ENCODE data around the gene SCAF4. TPM values are rescaled to one million over a fixed set of nuclear protein-coding genes. Genes with fewer than 3 reads are reported as not detected.

Gene SCAF4
- total RNA-seq, 1 donor from 2014 or later = 23.1 TPM

GRCh38 chr21:31693222-31693621 lies 38.7 kb downstream of the SCAF4 start:
- H3K4me3 Mint-ChIP-seq (ENCODE audit: unreplicated experiment) = no peak overlapping the region
- no peaks in the 10 kb centered on the region for H3K9me3 Mint-ChIP-seq (ENCODE audit: low read depth)
- no peak for TF ChIP-seq CTCF (IDR thresholded peaks at IDR 0.05)
- peaks cover 32% of the 10 kb centered on the region for H3K36me3 Mint-ChIP-seq (ENCODE audit: low read depth)
- no peak for DNase-seq (ENCODE audit: low spot score)
- no peak overlapping the region for H3K27ac Mint-ChIP-seq (ENCODE audit: unreplicated experiment)
- peaks cover 4% of the 10 kb centered on the region for H3K4me1 Mint-ChIP-seq (ENCODE audit: low read depth)
- H3K27me3 Mint-ChIP-seq (ENCODE audit: low read depth) = no peaks in the 10 kb centered on the region

DNA sequence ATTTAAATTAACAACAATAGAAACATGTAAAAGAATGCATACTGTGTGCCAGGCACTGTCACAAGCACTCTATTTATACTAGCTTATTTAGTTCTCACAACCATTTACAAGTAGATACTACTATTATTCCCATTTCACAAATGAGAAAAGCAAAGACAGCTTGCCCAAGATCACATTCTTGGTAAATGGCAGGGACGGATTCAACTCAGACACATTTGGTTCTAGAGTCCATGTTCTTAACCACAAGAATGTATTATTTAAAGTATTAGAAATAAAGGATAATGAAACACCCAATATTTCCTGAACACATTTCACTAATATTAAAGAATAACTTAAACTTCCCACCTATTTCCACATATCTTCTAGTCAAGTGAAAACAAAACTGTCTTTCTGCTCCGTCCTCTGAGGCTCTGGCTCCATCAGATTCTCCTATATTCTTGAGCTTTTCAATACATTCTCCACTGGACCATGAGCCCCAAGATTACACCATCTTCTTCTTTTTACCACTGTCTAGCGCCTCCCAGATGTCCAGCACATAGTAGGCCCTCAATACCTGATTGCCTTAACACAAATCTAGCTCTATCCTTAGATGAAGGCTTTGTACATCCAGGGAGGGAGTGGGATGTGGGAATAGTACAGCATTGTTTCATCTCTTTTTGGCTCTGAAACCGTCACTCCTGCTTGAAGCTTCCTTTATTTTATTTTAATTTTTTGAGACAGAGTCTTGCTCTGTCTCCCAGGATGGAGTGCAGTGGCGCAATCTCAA lies 43.1 kb downstream of the SCAF4 start:
- Mint-ChIP-seq H3K27ac (ENCODE audit: unreplicated experiment) (peak overlapping the region; percentile 63), H3K36me3 (ENCODE audit: low read depth) (peaks cover 37% of the 10 kb centered on the region), H3K27me3 (ENCODE audit: low read depth) (no peaks in the 10 kb centered on the region), H3K4me1 (ENCODE audit: low read depth) (peaks cover 4% of the 10 kb centered on the region), H3K9me3 (ENCODE audit: low read depth) (no peaks in the 10 kb centered on the region), H3K4me3 (ENCODE audit: unreplicated experiment) (no peak overlapping the region)
- DNase-seq (ENCODE audit: low spot score) = no peak
- no peak for TF ChIP-seq CTCF (IDR thresholded peaks at IDR 0.05)

GRCh38 chr21:31687108-31687507 lies 44.8 kb downstream of the SCAF4 start:
- H3K4me1 Mint-ChIP-seq (ENCODE audit: low read depth) = peaks cover 18% of the 10 kb centered on the region
- no peak overlapping the region for H3K4me3 Mint-ChIP-seq (ENCODE audit: unreplicated experiment)
- H3K9me3 Mint-ChIP-seq (ENCODE audit: low read depth) = no peaks in the 10 kb centered on the region
- no peak for DNase-seq (ENCODE audit: low spot score)
- peaks cover 38% of the 10 kb centered on the region for H3K36me3 Mint-ChIP-seq (ENCODE audit: low read depth)
- H3K27ac Mint-ChIP-seq (ENCODE audit: unreplicated experiment) = no peak overlapping the region
- no peaks in the 10 kb centered on the region for H3K27me3 Mint-ChIP-seq (ENCODE audit: low read depth)
- no peak for TF ChIP-seq CTCF (IDR thresholded peaks at IDR 0.05)

- Mint-ChIP-seq H3K36me3 (ENCODE audit: low read depth) (peaks cover 39% of the 10 kb centered on the region), H3K27ac (ENCODE audit: unreplicated experiment) (no peak overlapping the region), H3K4me1 (ENCODE audit: low read depth) (peaks cover 18% of the 10 kb centered on the region), H3K4me3 (ENCODE audit: unreplicated experiment) (no peak overlapping the region), H3K27me3 (ENCODE audit: low read depth) (no peaks in the 10 kb centered on the region), H3K9me3 (ENCODE audit: low read depth) (no peaks in the 10 kb centered on the region)
- no peak for DNase-seq (ENCODE audit: low spot score)
- TF ChIP-seq CTCF (IDR thresholded peaks at IDR 0.05) = no peak
Observed at GRCh38 chr21:31686272-31686915, 45.5 kb downstream of the SCAF4 start.

DNA sequence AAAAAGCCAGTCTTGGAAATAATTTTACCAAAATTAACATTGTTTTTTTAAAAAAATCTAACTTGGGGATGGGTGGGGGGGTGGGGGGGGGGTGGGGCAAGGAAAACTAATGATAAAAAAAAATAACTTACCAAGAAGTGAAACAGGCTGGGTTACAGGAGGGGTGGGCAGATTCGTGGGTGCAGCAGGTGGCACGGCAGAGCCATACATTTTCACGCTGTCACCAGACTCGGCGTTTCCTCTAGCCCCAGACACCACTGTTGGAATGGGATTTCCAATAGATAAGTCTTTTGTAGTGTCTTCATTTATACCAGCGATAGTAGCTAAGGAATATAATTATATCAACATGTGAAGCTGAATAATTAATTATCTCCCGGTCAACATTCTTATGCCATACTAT lies 47.0 kb downstream of the SCAF4 start:
- Mint-ChIP-seq H3K27ac (ENCODE audit: unreplicated experiment) (no peak overlapping the region), H3K36me3 (ENCODE audit: low read depth) (peaks cover 38% of the 10 kb centered on the region), H3K27me3 (ENCODE audit: low read depth) (no peaks in the 10 kb centered on the region), H3K4me1 (ENCODE audit: low read depth) (peaks cover 18% of the 10 kb centered on the region), H3K4me3 (ENCODE audit: unreplicated experiment) (no peak overlapping the region), H3K9me3 (ENCODE audit: low read depth) (no peaks in the 10 kb centered on the region)
- TF ChIP-seq CTCF (IDR thresholded peaks at IDR 0.05) = no peak
- no peak for DNase-seq (ENCODE audit: low spot score)
